Retinal pigment epithelial cell (primary cell): ENCODE measurements around the gene IL16.

Experiments used
- DNase-seq: peaks from one replicate; pipeline ENCODE4 v3.0.0-alpha.2; 2010; ENCODE audit warnings: low read depth
- H3K4me3 ChIP-seq: 2 replicates; pipeline ENCODE4 v1.5.1; 2011; ENCODE audit warnings: mild to moderate bottlenecking, low read length, control low read depth, moderate library complexity
- CTCF ChIP-seq: conservative IDR thresholded peaks from 2 replicates; pipeline ENCODE4 v1.5.1; 2011; ENCODE audit warnings: low read depth, low read length, control low read depth, inconsistent platforms

Gene IL16

GRCh38 chr15:81235276-81236123, 38.8 kb downstream of the IL16 start:
- no peak overlapping the region for H3K4me3 ChIP-seq
- no peak for DNase-seq
- TF ChIP-seq CTCF: no peak

DNA sequence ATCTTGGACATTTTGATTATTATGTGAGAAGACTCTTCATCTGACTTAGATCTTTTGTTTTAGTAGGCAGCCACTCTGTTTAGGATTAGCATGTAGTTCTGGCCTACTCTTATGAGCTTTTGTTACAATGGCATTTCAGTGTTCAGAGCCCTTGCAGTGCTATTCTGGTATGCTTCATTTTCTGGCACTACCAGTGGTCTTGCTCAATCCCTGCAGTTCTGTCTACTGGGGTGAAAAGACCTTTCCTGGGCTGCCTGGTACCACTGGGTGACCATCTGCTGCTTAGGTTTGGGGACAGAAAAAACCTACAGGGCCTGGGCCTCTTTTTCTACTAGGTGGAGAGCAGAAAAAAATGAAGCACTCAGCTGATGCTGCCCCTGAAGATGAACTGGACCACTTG, 42.5 kb downstream of the IL16 start:
- no peak overlapping the region for H3K4me3 ChIP-seq
- no peak for TF ChIP-seq CTCF
- DNase-seq: no peak

- H3K4me3 ChIP-seq: no peak overlapping the region
- TF ChIP-seq CTCF: no peak
- DNase-seq: no peak
Observed at GRCh38 chr15:81242778-81243177, 46.1 kb downstream of the IL16 start.

DNA sequence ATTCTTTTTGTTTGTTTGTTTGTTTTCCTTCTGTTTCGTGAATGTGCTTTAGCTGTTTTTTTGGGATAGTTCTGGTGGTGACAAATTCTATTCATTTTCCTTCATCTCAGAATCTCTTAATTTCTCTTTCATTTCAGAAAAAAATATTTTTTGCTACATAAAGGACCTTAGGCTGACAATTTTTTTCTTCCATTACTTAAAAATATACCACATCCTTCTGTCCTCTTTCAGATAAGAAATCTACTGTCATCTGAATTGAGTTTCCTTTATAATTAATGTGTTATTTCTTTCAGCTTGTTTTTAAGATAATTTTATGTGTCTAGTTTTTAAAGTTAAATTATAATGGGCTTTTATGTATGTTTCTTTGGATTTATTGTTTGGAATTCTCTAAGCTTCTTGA, 47.6 kb downstream of the IL16 start:
- TF ChIP-seq CTCF: no peak
- H3K4me3 ChIP-seq: no peak overlapping the region
- no peak for DNase-seq

GRCh38 chr15:81253846-81254245, 57.2 kb downstream of the IL16 start:
- H3K4me3 ChIP-seq: no peak overlapping the region
- DNase-seq: no peak
- TF ChIP-seq CTCF: no peak

GRCh38 chr15:81254277-81254915, 57.7 kb downstream of the IL16 start:
- no peak overlapping the region for H3K4me3 ChIP-seq
- no peak for TF ChIP-seq CTCF
- DNase-seq: no peak

DNA sequence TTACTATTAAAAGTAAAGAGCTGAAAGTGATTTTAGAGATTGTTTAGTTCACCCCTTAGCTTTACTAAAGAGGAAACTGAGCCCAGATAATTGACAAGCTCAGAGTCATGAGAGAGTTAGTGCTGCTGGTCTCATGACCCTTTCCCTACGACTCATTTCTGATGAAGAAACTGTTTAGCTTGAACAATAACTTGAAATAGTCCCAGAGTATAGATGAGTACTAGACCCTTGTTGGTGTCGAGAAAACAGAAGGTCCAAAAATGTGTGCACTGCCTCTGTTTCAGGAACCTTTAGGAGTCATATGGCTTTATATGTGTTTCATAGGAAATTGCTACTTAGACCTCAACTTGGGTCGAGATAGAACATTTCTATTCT, 58.2 kb downstream of the IL16 start:
- no peak for TF ChIP-seq CTCF
- no peak overlapping the region for H3K4me3 ChIP-seq
- no peak for DNase-seq
